AG09319 (cell line): ENCODE data around the gene KDM5B.

Experiments
- DNase-seq: peaks from one replicate; pipeline ENCODE4 v3.0.0-alpha.2; 2010; ENCODE audit warnings: low read depth; ENCODE audit errors: extremely low read depth
- TF ChIP-seq, protein P1 (sequence below): IDR thresholded peaks from 2 replicates; pipeline ENCODE4 v1.5.1; 2011; ENCODE audit warnings: low read depth, mild to moderate bottlenecking, inconsistent platforms, low read length, moderate library complexity

The KDM5B gene

DNA sequence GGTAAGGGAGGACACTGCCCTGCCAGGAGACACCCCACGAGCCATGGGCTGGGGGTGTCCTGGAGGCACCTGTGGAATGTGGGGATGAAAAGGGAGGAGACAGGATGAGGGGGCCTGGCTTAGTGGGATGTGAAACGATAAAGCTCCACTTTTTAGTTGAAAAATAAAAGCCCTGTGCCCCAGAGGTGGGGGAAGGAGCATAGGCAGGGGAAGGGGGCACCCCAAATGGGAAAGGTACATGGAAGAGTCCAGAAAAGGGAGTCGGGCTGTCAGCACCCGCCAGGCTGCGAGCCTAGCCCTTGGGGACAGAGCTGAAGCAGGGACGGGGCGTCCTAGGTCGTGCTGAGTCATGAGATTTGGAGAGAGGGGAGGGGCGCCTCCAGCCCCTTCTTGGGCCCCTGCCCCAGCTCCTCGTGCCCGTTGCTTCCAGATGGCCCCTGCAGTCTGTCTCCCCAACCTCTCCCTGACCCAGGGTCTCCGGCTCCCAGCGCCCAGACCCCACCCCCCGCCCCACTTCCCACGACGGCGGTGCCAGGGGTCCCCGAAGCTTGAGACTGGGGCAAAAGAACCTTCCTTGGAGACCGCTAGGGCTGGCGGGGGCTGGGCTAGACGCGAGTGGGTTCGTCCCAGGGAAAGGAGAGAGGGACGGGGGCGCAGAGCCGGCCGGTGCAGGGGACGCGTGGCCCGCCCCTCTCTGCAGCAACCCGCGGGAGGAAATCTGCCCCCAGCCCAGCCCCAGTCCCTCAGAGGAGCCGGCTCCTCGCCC, 98.8 kb downstream of the KDM5B start:
- DNase-seq: no peak
- TF ChIP-seq, protein P1, sequence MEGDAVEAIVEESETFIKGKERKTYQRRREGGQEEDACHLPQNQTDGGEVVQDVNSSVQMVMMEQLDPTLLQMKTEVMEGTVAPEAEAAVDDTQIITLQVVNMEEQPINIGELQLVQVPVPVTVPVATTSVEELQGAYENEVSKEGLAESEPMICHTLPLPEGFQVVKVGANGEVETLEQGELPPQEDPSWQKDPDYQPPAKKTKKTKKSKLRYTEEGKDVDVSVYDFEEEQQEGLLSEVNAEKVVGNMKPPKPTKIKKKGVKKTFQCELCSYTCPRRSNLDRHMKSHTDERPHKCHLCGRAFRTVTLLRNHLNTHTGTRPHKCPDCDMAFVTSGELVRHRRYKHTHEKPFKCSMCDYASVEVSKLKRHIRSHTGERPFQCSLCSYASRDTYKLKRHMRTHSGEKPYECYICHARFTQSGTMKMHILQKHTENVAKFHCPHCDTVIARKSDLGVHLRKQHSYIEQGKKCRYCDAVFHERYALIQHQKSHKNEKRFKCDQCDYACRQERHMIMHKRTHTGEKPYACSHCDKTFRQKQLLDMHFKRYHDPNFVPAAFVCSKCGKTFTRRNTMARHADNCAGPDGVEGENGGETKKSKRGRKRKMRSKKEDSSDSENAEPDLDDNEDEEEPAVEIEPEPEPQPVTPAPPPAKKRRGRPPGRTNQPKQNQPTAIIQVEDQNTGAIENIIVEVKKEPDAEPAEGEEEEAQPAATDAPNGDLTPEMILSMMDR: no peak

DNA sequence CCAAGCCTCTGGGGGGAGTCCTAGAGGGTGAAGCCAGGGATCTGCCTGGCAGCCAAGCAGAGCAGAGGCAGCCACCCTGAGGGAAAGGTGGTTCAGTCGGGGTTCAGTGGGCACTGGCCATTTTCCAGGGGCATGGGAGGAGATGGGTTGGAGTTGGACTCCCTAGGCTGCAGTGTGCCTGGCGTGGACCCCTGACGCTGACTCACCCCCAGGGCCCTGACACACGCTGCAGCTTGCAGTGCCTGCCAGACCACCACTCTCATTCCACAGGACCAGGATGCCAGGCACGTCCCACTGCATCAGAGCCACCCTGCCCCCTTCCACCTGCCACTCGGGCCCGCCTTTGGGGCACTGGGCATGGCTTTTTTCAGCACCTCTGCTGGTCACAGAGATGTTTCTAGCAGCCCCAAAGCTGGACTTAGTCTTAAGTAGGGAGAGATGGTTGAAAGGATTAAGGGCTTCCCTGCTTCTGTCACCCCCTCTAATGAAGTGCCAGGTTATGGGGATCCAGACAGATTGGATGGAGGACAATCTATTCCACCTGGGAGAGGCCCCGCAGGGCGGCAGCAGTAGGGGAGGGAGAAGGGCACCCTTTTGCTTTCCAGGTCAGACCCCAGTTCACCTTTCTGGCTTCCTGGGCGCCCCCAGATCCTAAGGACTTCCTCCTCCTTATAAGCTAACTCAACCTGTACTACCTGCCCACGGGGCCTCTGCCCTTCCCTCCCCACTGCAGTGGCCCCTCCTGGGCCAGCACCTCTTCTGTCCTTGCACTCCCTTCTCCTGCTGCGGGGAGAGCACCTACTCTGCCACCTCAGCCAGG, 99.6 kb downstream of the KDM5B start:
- TF ChIP-seq, protein P1: no peak
- DNase-seq: no peak

DNA sequence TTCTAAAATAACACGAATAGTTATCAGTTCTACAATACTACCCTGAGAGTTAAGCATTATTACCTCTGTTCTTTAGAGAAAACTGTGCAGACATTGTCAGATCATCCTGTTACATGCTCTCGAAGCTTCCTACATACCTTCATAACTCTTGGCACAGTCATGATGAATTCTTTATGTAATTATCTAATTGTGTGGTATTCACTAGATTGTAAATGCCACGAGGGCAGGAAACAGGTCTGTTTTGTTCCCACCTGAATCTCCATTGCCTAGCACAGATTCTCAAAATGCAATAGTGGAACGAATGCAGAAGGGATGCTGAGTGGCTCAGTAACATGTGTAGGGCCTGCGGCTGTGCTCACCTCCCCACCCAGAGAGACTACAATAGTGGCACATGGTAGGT, 101.4 kb downstream of the KDM5B start:
- no peak for DNase-seq
- TF ChIP-seq, protein P1: no peak

- no peak for DNase-seq
- TF ChIP-seq, protein P1: no peak
Measured at GRCh38 chr1:202704601-202705000, 103.6 kb downstream of the KDM5B start.

DNA sequence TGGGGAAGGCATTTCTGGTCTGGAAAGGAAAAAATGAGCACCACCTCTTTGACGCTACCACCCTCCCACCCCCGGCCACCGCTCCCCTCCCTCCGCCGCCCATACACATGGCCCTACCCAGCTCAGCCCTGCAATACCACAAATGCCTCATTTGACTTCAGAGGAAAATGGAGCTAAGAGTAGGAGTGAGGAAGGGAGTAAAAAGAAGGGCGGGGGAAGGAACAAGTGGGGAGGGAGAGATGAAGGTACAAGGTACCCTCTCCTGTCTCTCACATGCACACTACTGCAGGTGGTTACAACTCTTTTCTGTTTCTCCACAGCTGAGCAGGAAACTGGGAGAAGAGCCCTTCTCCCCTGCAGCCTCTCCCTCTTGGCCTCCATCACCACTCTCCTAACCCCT, 105.0 kb downstream of the KDM5B start:
- TF ChIP-seq, protein P1: no peak
- no peak for DNase-seq

DNA sequence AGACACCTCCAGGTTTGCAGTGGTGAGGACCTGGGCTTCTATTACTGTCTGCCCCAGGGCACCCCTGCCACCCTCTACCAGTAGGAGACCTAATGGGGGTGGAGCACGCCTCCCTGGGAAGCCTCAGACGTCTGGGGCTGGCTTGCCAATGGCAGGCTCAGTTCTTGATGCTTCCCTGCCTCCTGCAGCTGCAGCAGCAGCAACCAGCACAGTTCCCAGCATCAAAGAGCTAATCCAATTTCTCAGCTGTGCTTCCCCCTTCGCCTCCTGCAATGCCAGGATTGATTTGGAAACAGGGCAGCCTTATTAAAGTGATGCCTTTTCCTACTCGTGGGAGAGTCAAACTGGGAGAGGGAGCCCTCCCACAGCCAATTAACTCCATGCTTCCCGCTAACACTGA, 106.1 kb downstream of the KDM5B start:
- no peak for DNase-seq
- TF ChIP-seq, protein P1: no peak

DNA sequence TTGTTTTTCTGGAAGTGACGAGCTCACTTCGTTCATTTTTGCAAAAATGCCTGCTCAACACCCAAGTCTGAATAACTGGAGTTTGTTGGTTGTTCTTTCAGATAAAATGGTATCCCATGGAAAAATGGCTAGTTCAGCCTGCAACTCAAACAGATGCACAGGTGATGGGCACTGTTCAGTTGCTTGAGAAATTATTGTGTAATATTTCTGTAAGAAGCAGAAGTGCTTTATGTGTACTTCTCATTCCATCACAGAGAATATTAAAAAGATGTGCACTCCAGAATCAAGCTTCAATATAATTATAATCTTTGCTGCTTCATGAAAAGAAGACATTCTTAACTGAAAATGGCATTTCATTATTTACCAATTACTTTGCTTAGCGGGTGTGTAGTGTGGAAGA, 107.0 kb downstream of the KDM5B start:
- no peak for DNase-seq
- TF ChIP-seq, protein P1: no peak
